Measurements from ENCODE around the gene PLXND1.
A peak's percentile ranks its signal among the peaks of the same experiment; 100 is the strongest.

Gene PLXND1

GRCh38 chr3:129561619-129562248 is 44.7 kb downstream of the PLXND1 start:
- no peak for DNase-seq

- DNase-seq: no peak
Observed at GRCh38 chr3:129560911-129561594, 45.4 kb downstream of the PLXND1 start.

GRCh38 chr3:129560269-129560787 is 46.1 kb downstream of the PLXND1 start:
- DNase-seq: no peak

- no peak for DNase-seq
Observed at GRCh38 chr3:129559565-129560079, 46.9 kb downstream of the PLXND1 start.

GRCh38 chr3:129558772-129559564 is 47.5 kb downstream of the PLXND1 start:
- DNase-seq: no peak

GRCh38 chr3:129558081-129558771 is 48.2 kb downstream of the PLXND1 start:
- DNase-seq: no peak

- DNase-seq: no peak
Observed at GRCh38 chr3:129557548-129557894, 49.0 kb downstream of the PLXND1 start.

GRCh38 chr3:129556890-129557547 is 49.5 kb downstream of the PLXND1 start:
- DNase-seq: no peak

GRCh38 chr3:129556358-129556695 is 50.1 kb downstream of the PLXND1 start:
- DNase-seq: no peak

GRCh38 chr3:129555616-129556357 is 50.7 kb downstream of the PLXND1 start:
- DNase-seq: no peak

- no peak for DNase-seq
Observed at GRCh38 chr3:129555153-129555550, 51.3 kb downstream of the PLXND1 start.

GRCh38 chr3:129554356-129555152 is 51.9 kb downstream of the PLXND1 start:
- DNase-seq: peak; percentile 18

GRCh38 chr3:129553719-129554118 is 52.8 kb downstream of the PLXND1 start:
- no peak for DNase-seq

GRCh38 chr3:129553171-129553570 is 53.3 kb downstream of the PLXND1 start:
- DNase-seq: no peak

GRCh38 chr3:129552287-129553050 is 54.0 kb downstream of the PLXND1 start:
- peak; percentile 23 for DNase-seq

- no peak for DNase-seq
Observed at GRCh38 chr3:129549805-129550204, 56.7 kb downstream of the PLXND1 start.

- DNase-seq: no peak
Observed at GRCh38 chr3:129549006-129549800, 57.3 kb downstream of the PLXND1 start.

- no peak for DNase-seq
Observed at GRCh38 chr3:129548104-129548965, 58.1 kb downstream of the PLXND1 start.

All from NCI-H1694 (cell line).